Stimulated activated naive B cell treated with anti-CD40 and anti-IgM and Interleukin-4, amounts not matched to agents 10 μg/mL and 1 μg/mL and 100 μg/mL, for 72 hours (primary cell): ENCODE results near the gene HECTD1.
"Not testable (repeated sequence)": the region's sequence is repeated elsewhere in the genome, so short reads cannot be mapped to it uniquely, and the experiment has no call there.

Source experiments
- ATAC-seq, 2 donors: fragments of 150-1000 bp; cut with Tn5 transposase; replicated peaks; 2 replicates each; pipeline ENCODE4 v1.10.0; 2021; ENCODE audit warnings: moderate library complexity in 1 of 2
- DNase-seq: peaks from one replicate; pipeline ENCODE4 v3.0.0; 2021
- H3K27ac Mint-ChIP-seq: one replicate; pipeline ENCODE4 v1.8.0; 2022; ENCODE audit warnings: mild to moderate bottlenecking, mixed read lengths
- H3K27me3 Mint-ChIP-seq, 2 donors: one replicate each; pipeline ENCODE4 v1.8.0; 2022; ENCODE audit warnings: mixed read lengths in 2 of 2
- H3K36me3 Mint-ChIP-seq, 2 donors: one replicate each; pipeline ENCODE4 v1.8.0; 2022; ENCODE audit warnings: mixed read lengths in 2 of 2, mild to moderate bottlenecking in 1 of 2
- H3K4me1 Mint-ChIP-seq, 2 donors: one replicate each; pipeline ENCODE4 v1.8.0; 2022; ENCODE audit warnings: mixed read lengths in 2 of 2, mild to moderate bottlenecking in 1 of 2
- H3K4me3 Mint-ChIP-seq, 2 donors: one replicate each; pipeline ENCODE4 v1.8.0; 2022; ENCODE audit warnings: mild to moderate bottlenecking in 2 of 2, mixed read lengths in 2 of 2, moderate library complexity in 1 of 2
- H3K9me3 Mint-ChIP-seq, 2 donors: one replicate each; pipeline ENCODE4 v1.8.0; 2022; ENCODE audit warnings: mixed read lengths in 2 of 2, mild to moderate bottlenecking in 1 of 2

HECTD1 gene

DNA sequence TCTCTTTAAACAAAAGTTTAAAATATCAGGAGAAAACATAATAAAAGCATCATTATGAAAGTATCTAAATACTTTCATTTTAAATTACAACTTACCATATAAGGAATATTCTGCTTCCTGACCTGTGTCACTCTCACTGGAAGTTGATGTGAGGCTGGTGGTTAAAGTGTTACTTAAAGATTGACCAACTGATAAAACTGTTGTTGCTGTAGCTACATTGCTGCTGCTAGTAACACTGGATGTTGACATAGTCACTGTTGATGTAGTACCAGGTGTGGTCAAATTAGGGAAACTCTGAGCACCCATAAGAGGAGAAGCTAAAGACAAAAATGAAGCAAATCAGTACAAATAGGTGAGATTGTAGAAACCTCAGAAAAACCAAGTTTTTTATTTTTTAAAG, 79.9 kb downstream of the HECTD1 start:
- no peak overlapping the region for H3K4me3 Mint-ChIP-seq
- no peak overlapping the region for H3K27ac Mint-ChIP-seq
- peaks cover 16 to 32% of the 10 kb centered on the region in 2 donors for H3K36me3 Mint-ChIP-seq
- peaks cover 10% of the 10 kb centered on the region in 2 donors for H3K4me1 Mint-ChIP-seq
- ATAC-seq (peak in 1 of 2 donors; percentile 22), DNase-seq (no peak)
- H3K27me3 Mint-ChIP-seq, result no peaks in the 10 kb centered on the region
- H3K9me3 Mint-ChIP-seq, result no peaks in the 10 kb centered on the region

DNA sequence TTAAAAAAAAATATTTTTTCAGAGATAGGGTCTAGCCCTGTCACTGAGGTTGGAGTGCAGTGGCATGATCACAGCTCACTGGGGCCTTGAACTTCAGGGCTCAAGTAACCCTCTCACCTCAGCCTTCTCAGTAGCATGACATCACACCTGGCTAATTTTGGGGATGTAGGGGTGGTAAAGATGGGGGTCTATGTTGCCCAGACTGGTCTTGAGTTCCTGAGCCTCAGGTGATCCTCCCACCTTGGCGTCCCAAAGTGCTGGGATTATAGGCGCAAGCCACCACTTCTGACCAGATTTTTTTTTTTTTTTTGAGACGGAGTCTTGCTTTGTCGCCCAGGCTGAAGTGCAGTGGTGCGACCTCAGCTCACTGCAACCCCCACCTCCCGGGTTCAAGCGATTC, 80.9 kb downstream of the HECTD1 start:
- Mint-ChIP-seq H3K27me3 (no peaks in the 10 kb centered on the region), H3K9me3 (no peaks in the 10 kb centered on the region), H3K4me1 (peaks cover 10% of the 10 kb centered on the region in 2 donors), H3K36me3 (peaks cover 16 to 38% of the 10 kb centered on the region in 2 donors), H3K4me3 (no peak overlapping the region), H3K27ac (peak overlapping the region; percentile 20)
- ATAC-seq, result no peak
- no peak for DNase-seq

DNA sequence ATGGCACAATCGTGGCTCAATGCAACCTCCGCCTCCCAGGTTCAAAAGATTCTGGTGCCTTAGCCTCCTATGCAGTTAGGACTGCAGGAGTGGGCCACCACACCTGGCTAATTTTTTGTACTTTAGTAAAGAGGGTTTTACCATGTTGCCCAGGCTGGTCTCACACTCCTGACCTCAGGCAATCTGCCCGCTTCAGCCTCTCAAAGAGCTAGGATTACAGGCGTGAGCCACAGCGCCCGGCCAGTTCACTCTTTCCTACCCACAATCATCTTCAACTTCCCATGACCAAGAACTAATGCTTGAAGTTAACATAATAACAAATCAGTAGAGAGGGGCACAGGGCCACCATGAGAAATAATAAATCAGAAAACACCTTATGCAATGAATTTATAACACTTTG, 82.4 kb downstream of the HECTD1 start:
- Mint-ChIP-seq H3K4me1 (peaks cover 10% of the 10 kb centered on the region in 2 donors), H3K27me3 (no peaks in the 10 kb centered on the region), H3K4me3 (no peak overlapping the region), H3K36me3 (peaks cover 19 to 32% of the 10 kb centered on the region in 2 donors), H3K9me3 (no peaks in the 10 kb centered on the region), H3K27ac (no peak overlapping the region)
- DNase-seq, result no peak
- no peak for ATAC-seq

DNA sequence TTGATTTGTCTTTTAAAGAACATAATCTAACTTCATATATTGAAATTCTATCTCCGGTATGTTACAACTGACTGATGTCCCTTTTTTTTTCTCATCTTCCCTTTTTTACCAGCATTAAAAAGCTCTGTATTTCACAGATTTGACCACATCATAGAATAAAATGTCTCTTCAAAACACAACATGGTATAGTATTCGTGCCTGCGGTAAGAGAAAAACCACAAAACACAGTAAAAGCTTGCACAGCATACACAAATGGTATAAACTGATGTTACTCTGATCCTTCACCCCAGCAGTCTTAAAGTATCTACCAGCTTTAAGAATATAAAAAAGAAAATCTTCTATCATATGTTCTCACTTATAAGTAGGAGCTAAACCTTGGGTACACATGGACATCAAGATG, 83.4 kb downstream of the HECTD1 start:
- peak in 1 of 2 donors; percentile 44 for ATAC-seq
- Mint-ChIP-seq H3K27ac (peak overlapping the region; percentile 11), H3K4me1 (peaks cover 9% of the 10 kb centered on the region in 2 donors), H3K9me3 (no peaks in the 10 kb centered on the region), H3K27me3 (no peaks in the 10 kb centered on the region), H3K4me3 (no peak overlapping the region), H3K36me3 (peaks cover 22 to 36% of the 10 kb centered on the region in 2 donors)
- DNase-seq, result no peak

DNA sequence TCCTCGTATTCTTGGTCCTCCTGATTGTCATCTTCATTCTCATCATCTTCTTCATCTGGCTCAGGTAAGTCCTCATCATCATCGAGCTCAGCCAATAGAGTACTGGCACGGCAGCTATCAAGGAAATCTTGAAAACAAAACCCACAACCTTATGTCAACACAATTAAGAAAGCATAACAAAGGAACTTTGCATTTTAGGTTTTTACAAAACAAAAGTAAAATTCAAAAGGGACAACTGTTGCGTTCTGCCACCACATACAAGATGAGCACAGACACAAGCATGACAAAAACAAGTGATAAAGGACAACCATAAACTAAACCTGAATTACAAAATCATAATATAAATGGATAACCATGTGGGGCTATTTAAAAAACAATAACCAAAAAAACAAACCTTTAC, 84.7 kb downstream of the HECTD1 start:
- Mint-ChIP-seq H3K27ac (no peak overlapping the region), H3K4me3 (no peak overlapping the region)

DNA sequence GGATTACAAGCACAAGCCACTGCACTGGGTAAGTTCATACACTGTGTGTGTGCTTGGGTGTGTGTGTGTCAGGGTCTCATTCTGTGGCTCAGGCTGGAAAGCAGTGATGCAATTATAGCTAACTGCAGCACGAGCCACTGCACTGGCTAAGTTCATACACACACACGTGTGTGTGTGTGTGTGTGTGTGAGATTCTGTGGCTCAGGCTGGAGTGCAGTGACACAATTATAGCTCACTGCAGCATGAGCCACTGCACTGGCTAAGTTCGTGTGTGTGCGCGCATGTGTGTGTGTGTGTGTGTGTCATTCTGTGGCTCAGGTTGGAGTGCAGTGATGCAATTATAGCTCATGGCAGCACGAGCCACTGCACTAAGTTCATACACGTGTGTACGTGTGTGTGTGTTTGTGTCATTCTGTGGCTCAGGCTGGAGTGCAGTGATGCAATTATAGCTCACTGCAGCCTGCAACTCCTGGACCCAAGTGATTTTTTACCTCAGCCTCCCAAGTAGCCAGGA, 85.4 kb downstream of the HECTD1 start:
- Mint-ChIP-seq H3K27me3 (no peaks in the 10 kb centered on the region), H3K36me3 (peaks cover 16 to 31% of the 10 kb centered on the region in 2 donors), H3K27ac (no peak overlapping the region), H3K9me3 (no peaks in the 10 kb centered on the region), H3K4me3 (no peak overlapping the region), H3K4me1 (peaks cover 0 to 1% of the 10 kb centered on the region in 2 donors)
- ATAC-seq, result no peak
- DNase-seq, result no peak

More for the DNA sequence above, 84.7 kb downstream of the HECTD1 start:
- Mint-ChIP-seq H3K9me3 (no peaks in the 10 kb centered on the region), H3K36me3 (peaks cover 18 to 35% of the 10 kb centered on the region in 2 donors), H3K4me1 (peaks cover 0 to 1% of the 10 kb centered on the region in 2 donors), H3K27me3 (no peaks in the 10 kb centered on the region)
- no peak for DNase-seq
- no peak for ATAC-seq

- Mint-ChIP-seq H3K9me3 (no peaks in the 10 kb centered on the region), H3K27me3 (no peaks in the 10 kb centered on the region), H3K36me3 (peaks cover 26 to 33% of the 10 kb centered on the region in 2 donors), H3K4me3 (no peak overlapping the region), H3K4me1 (peaks cover 0 to 1% of the 10 kb centered on the region in 2 donors), H3K27ac (peak overlapping the region; percentile 17)
- ATAC-seq (no peak), DNase-seq (no peak)
Measured at GRCh38 chr14:31118892-31119291, 88.7 kb downstream of the HECTD1 start.

DNA sequence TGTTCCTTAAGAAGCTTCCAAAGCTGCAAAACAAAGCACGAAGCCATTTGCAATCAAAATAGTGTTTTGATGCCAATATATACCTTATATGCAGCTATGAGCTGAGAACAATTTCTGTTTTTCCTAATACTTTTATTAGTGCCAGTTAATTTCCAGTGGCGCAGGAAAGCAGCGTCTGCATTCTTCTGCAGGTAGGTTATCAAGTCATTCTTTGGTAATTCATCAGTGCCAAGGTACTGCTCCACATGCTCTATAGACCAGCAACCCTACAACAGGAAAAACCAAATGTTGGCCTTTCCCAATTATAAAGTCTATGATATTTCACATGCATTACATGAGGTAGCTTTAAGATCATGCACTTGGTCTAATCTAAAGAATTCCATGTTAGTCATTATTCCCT, 93.8 kb downstream of the HECTD1 start:
- peaks cover 20 to 29% of the 10 kb centered on the region in 2 donors for H3K36me3 Mint-ChIP-seq
- no peak for ATAC-seq
- H3K9me3 Mint-ChIP-seq, result no peaks in the 10 kb centered on the region
- DNase-seq, result no peak
- no peaks in the 10 kb centered on the region for H3K4me1 Mint-ChIP-seq
- no peaks in the 10 kb centered on the region for H3K27me3 Mint-ChIP-seq
- no peak overlapping the region for H3K27ac Mint-ChIP-seq
- H3K4me3 Mint-ChIP-seq, result no peak overlapping the region

GRCh38 chr14:31110872-31111271, 96.7 kb downstream of the HECTD1 start:
- ATAC-seq (no peak), DNase-seq (no peak)
- no peaks in the 10 kb centered on the region for H3K27me3 Mint-ChIP-seq
- H3K4me1 Mint-ChIP-seq, result no peaks in the 10 kb centered on the region
- no peaks in the 10 kb centered on the region for H3K9me3 Mint-ChIP-seq
- H3K27ac Mint-ChIP-seq, result no peak overlapping the region
- no peak overlapping the region for H3K4me3 Mint-ChIP-seq
- peaks cover 20 to 26% of the 10 kb centered on the region in 2 donors for H3K36me3 Mint-ChIP-seq

DNA sequence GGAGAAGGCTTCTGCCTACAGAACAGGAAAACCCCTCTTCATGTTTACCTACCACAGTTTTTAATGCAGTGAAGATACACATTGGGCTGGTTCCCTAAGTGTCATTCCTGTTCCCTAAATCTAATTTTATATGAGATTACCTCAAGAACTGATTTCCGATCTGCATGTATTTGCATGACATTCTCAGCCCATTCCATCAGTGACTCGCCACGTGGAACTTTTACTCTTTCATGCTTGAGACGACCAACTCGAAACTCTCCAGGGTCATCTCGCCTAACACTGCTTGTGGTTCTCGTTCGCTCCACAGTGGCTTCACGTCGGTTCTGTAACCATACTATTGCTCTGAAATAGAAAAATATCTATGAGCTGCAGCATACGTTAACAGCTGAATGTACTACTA, 98.3 kb downstream of the HECTD1 start:
- ATAC-seq (peak in 1 of 2 donors; percentile 27), DNase-seq (no peak)
- H3K9me3 Mint-ChIP-seq, result no peaks in the 10 kb centered on the region
- peak overlapping the region; percentile 20 for H3K27ac Mint-ChIP-seq
- H3K4me1 Mint-ChIP-seq, result no peaks in the 10 kb centered on the region
- no peaks in the 10 kb centered on the region for H3K27me3 Mint-ChIP-seq
- peaks cover 25 to 30% of the 10 kb centered on the region in 2 donors for H3K36me3 Mint-ChIP-seq
- no peak overlapping the region for H3K4me3 Mint-ChIP-seq

- Mint-ChIP-seq H3K4me3 (no peak overlapping the region), H3K9me3 (peaks cover 0 to 2% of the 10 kb centered on the region in 2 donors), H3K27me3 (no peaks in the 10 kb centered on the region), H3K36me3 (peaks cover 37 to 45% of the 10 kb centered on the region in 2 donors), H3K4me1 (no peaks in the 10 kb centered on the region), H3K27ac (no peak overlapping the region)
- no peak for DNase-seq
- ATAC-seq, result no peak
Measured at GRCh38 chr14:31106768-31107167, 100.8 kb downstream of the HECTD1 start.

DNA sequence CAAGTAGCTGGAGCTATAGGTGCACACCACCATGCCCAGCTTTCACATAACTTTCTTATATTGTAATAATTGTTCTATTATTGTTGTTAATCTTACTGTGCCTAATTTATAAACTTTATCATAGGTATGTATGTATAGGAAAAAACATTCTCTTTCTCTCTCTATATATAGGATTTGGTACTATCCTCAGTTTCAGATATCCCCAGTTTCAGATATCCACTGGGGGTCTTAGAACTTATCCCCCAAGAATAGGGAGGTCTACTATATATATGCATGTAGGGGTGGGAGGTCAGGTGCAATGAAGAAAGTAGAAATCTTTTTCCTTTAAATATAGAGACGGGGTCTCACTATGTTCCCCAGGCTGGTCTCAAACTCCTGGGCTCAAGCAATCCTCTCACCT, 110.5 kb downstream of the HECTD1 start:
- H3K4me1 Mint-ChIP-seq, result peaks cover 1% of the 10 kb centered on the region in 2 donors
- ATAC-seq, result no peak
- no peaks in the 10 kb centered on the region for H3K27me3 Mint-ChIP-seq
- no peak for DNase-seq
- H3K36me3 Mint-ChIP-seq, result peaks cover 20 to 34% of the 10 kb centered on the region in 2 donors
- no peaks in the 10 kb centered on the region for H3K9me3 Mint-ChIP-seq
- H3K4me3 Mint-ChIP-seq, result no peak overlapping the region
- no peak overlapping the region for H3K27ac Mint-ChIP-seq

- Mint-ChIP-seq H3K27ac (no peak overlapping the region), H3K27me3 (no peaks in the 10 kb centered on the region), H3K36me3 (peaks cover 15 to 28% of the 10 kb centered on the region in 2 donors), H3K4me1 (peaks cover 6 to 8% of the 10 kb centered on the region in 2 donors), H3K9me3 (no peaks in the 10 kb centered on the region), H3K4me3 (no peak overlapping the region)
- no peak for ATAC-seq
- DNase-seq, result no peak
Measured at GRCh38 chr14:31096255-31096654, 111.3 kb downstream of the HECTD1 start.

GRCh38 chr14:31095817-31096216, 111.8 kb downstream of the HECTD1 start:
- Mint-ChIP-seq H3K27ac (peak overlapping the region; percentile 47), H3K4me1 (peaks cover 7 to 10% of the 10 kb centered on the region in 2 donors), H3K36me3 (peaks cover 10 to 23% of the 10 kb centered on the region in 2 donors)
- not testable (repeated sequence) for DNase-seq, H3K9me3 Mint-ChIP-seq, H3K27me3 Mint-ChIP-seq, H3K4me3 Mint-ChIP-seq, ATAC-seq

DNA sequence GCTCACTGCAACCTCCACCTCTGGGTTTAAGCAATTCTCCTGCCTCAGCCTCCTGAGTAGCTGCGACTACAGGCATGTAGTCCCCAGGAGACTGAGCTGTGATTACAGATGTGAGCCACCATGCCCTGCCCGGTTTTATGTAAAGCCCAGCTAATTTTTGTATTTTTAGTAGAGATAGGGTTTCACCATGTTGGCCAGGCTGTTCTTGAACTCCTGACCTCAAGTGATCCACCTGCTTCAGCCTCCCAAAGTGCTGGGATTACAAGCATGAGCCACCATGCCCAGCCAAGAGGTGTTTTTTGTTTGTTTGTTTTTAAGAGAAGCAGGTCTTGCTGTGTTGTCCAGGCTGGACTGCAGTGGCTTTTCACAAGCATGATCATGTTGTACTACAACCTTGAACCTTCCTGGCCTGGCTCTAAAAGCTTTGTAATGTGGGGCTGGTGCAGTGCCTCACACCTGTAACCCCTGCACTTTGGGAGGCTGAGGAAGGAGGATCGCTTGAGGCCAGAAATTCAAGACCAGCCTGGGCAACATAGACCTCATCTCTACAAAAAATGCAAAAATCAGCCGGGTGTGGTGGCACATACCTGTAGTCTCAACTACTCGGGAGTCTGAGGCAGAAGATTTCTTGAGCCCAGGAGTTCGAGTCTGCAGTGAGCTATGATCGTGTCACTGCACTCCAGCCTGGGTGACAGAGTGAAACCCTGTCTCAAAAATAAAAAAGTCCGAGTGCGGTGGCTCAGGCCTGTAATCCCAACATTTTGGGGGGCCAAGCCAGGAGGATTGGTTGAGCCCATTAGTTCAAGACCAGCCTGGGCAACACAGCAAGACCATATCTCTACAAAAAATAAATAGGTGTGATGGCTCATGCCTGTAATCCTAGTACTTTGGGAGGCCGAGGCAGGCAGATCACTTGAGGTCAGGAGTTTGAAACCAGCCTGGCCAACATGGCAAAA, 113.4 kb downstream of the HECTD1 start:
- not testable (repeated sequence) for DNase-seq, H3K27me3 Mint-ChIP-seq, ATAC-seq, H3K4me3 Mint-ChIP-seq, H3K9me3 Mint-ChIP-seq, H3K27ac Mint-ChIP-seq
- Mint-ChIP-seq H3K36me3 (peaks cover 9 to 20% of the 10 kb centered on the region in 2 donors), H3K4me1 (peaks cover 12 to 18% of the 10 kb centered on the region in 2 donors)
